ENCODE results near the gene CCDC8. TPM values are rescaled to one million over a fixed set of nuclear protein-coding genes. Genes with fewer than 3 reads are reported as not detected.

The CCDC8 gene
- polyA plus RNA-seq, 1 of the 3 experiments (the other 2 are of a cell fraction) = 0.03 TPM

DNA sequence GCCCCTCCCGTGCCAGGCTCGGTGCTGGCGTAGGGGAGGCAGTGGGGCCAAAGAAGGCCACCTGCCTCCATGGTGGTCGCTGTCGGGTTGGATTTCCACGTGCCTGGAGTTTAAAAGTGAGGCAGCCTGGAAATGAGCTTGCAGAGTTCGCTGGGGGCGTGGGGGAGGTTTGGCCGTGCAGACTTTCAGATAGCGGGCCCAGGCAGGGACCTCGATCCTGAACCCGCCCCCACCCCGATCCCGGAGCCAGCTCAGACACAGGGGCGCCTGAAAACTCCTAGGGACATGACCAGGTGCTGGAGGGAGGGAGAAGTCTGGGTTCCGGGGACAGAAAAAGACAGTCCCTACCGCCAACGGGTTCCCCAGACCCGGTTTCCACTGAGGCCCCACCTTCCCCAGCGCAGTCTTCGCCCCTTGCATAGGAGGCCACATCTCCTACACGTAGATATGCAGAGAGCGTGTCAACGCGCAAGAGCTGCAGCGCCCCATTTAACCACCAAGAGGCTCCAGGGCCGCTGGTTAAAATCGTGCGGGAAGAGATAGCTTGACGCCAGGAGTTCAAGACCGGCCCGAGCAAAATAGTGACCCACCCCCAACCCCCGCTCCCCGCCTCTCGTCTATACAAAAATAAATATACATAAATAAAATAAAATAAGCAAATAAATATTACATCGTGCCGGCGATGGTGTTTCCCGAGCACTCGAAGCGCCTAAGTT, 8.5 kb downstream of the CCDC8 start:
- POLR2A ChIA-PET = no interaction called here
- no peaks in the 10 kb centered on the region for H4K20me1 ChIP-seq (ENCODE audit: insufficient read depth)
- no peaks in the 10 kb centered on the region for H3K27me3 ChIP-seq (ENCODE audit: insufficient read depth)
- H3K4me3 ChIP-seq (ENCODE audit: low read depth in 2 of 2, low read length in 1 of 2) = no peak overlapping the region
- no peak overlapping the region for H3K27ac ChIP-seq (ENCODE audit: low read depth in 2 of 2, low read length in 1 of 2)
- no peaks in the 10 kb centered on the region for H3K36me3 ChIP-seq (replicated peaks in 1 of 2; ENCODE audit: control insufficient read depth in 1 of 2, insufficient read depth in 2 of 2, low read length in 1 of 2)
- no peaks in the 10 kb centered on the region for H3K9me3 ChIP-seq
- H3K9ac ChIP-seq = no peak overlapping the region
- H3K4me2 ChIP-seq = no peak overlapping the region
- no peaks in the 10 kb centered on the region for H3K9me2 ChIP-seq
- 85% methylated on average over 41 of the region's 41 CpGs for WGBS (ENCODE audit: low lambda C conversion rate)
- H3K4me1 ChIP-seq (ENCODE audit: control insufficient read depth in 1 of 2, insufficient read depth in 2 of 2, low read depth in 1 of 2, low read length in 1 of 2) = no peaks in the 10 kb centered on the region
- no peaks in the 10 kb centered on the region for H3F3A ChIP-seq (replicated peaks; ENCODE audit: insufficient read depth)
- H3K79me2 ChIP-seq (ENCODE audit: insufficient read depth) = no peaks in the 10 kb centered on the region
- no peak for TF ChIP-seq FOXJ3 (CRISPR knock-in tag; IDR thresholded peaks at IDR 0.05)
- TF ChIP-seq, protein P1, sequence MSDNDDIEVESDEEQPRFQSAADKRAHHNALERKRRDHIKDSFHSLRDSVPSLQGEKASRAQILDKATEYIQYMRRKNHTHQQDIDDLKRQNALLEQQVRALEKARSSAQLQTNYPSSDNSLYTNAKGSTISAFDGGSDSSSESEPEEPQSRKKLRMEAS (IDR thresholded peaks at IDR 0.05; ENCODE audit: low read depth) = no peak
- no peak for TF ChIP-seq FOXM1 (IDR thresholded peaks at IDR 0.05; ENCODE audit: low read depth)
- TF ChIP-seq NRF1 (IDR thresholded peaks at IDR 0.05; ENCODE audit: low read depth, low read length) = no peak
- TF ChIP-seq ELF1 (IDR thresholded peaks at IDR 0.05) = no peak
- TF ChIP-seq, protein P2, sequence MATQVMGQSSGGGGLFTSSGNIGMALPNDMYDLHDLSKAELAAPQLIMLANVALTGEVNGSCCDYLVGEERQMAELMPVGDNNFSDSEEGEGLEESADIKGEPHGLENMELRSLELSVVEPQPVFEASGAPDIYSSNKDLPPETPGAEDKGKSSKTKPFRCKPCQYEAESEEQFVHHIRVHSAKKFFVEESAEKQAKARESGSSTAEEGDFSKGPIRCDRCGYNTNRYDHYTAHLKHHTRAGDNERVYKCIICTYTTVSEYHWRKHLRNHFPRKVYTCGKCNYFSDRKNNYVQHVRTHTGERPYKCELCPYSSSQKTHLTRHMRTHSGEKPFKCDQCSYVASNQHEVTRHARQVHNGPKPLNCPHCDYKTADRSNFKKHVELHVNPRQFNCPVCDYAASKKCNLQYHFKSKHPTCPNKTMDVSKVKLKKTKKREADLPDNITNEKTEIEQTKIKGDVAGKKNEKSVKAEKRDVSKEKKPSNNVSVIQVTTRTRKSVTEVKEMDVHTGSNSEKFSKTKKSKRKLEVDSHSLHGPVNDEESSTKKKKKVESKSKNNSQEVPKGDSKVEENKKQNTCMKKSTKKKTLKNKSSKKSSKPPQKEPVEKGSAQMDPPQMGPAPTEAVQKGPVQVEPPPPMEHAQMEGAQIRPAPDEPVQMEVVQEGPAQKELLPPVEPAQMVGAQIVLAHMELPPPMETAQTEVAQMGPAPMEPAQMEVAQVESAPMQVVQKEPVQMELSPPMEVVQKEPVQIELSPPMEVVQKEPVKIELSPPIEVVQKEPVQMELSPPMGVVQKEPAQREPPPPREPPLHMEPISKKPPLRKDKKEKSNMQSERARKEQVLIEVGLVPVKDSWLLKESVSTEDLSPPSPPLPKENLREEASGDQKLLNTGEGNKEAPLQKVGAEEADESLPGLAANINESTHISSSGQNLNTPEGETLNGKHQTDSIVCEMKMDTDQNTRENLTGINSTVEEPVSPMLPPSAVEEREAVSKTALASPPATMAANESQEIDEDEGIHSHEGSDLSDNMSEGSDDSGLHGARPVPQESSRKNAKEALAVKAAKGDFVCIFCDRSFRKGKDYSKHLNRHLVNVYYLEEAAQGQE (IDR thresholded peaks at IDR 0.05; ENCODE audit: low read depth, low read length) = no peak
- no peak for TF ChIP-seq TEAD4 (IDR thresholded peaks at IDR 0.05; ENCODE audit: borderline replicate concordance, insufficient read depth)
- TF ChIP-seq RAD21 (IDR thresholded peaks at IDR 0.05; ENCODE audit: low read length) = no peak
- no peak for TF ChIP-seq JUND (IDR thresholded peaks at IDR 0.05)
- TF ChIP-seq TAF1 (IDR thresholded peaks at IDR 0.05; ENCODE audit: borderline replicate concordance, low read depth, low read length) = no peak
- TF ChIP-seq, protein P3, sequence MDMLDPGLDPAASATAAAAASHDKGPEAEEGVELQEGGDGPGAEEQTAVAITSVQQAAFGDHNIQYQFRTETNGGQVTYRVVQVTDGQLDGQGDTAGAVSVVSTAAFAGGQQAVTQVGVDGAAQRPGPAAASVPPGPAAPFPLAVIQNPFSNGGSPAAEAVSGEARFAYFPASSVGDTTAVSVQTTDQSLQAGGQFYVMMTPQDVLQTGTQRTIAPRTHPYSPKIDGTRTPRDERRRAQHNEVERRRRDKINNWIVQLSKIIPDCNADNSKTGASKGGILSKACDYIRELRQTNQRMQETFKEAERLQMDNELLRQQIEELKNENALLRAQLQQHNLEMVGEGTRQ (IDR thresholded peaks at IDR 0.05; ENCODE audit: borderline replicate concordance, low read depth, low read length) = no peak
- no peak for TF ChIP-seq YY1 (IDR thresholded peaks at IDR 0.05; ENCODE audit: low read depth)
- TF ChIP-seq POLR2AphosphoS5 (IDR thresholded peaks at IDR 0.05; ENCODE audit: low read depth, low read length) = no peak
- TF ChIP-seq RCOR1 (IDR thresholded peaks at IDR 0.05; ENCODE audit: low read length) = no peak
- no peak overlapping the region for H2AFZ ChIP-seq (ENCODE audit: low read depth)
- CTCF ChIA-PET = interaction anchor here (0.7 to 14.4 kb wide), 7 partner anchors 9 to 125 kb away, joined by 3 to 463 read pairs (median 5); partner anchors contain the start of gene PNMA8A
- DNase-seq = no peak

Data from SK-N-SH (cell line).